ENCODE results near the gene JAK2. TPM values are rescaled to one million over a fixed set of nuclear protein-coding genes. Genes with fewer than 3 reads are reported as not detected.
"Not testable (repeated sequence)": the region's sequence is repeated elsewhere in the genome, so short reads cannot be mapped to it uniquely, and the experiment has no call there.

Gene JAK2
- 52.1 TPM for total RNA-seq
- 13.7 TPM for polyA plus RNA-seq

GRCh38 chr9:4984621-4985385 lies at the start of gene JAK2:
Gene JAK2, plus strand, starts transcription at chr9:4985272. Its CDS starts 36,716 bp downstream, at chr9:5021988.
- peak within 1 kb of the TSS; percentile 94 for H3K27ac ChIP-seq (ENCODE audit: low read depth)
- H3K4me1 ChIP-seq (ENCODE audit: insufficient read depth) = peaks cover 2% of the 10 kb centered on the region
- WGBS = under 1% methylated on average over 84 of the region's 84 CpGs
- peak; percentile 80 for DNase-seq (ENCODE audit: extremely low spot score)
- H3K4me3 ChIP-seq (ENCODE audit: low read depth, low read length) = peak within 1 kb of the TSS; percentile 91
- H3K36me3 ChIP-seq (ENCODE audit: insufficient read depth) = no peaks in the 10 kb centered on the region

- no peak overlapping the region for H3K27ac ChIP-seq (ENCODE audit: low read depth)
- no peaks in the 10 kb centered on the region for H3K4me1 ChIP-seq (ENCODE audit: insufficient read depth)
- H3K36me3 ChIP-seq (ENCODE audit: insufficient read depth) = no peaks in the 10 kb centered on the region
- no peak overlapping the region for H3K4me3 ChIP-seq (ENCODE audit: low read depth, low read length)
- 71% methylated on average over 3 of the region's 3 CpGs for whole genome bisulfite sequencing
- DNase-seq (ENCODE audit: extremely low spot score) = no peak
These were observed 48.8 kb upstream of the JAK2 start for GRCh38 chr9:4936277-4936676.

GRCh38 chr9:4936823-4937222 lies 48.2 kb upstream of the JAK2 start:
- WGBS = 95% methylated on average over 1 of the region's 1 CpG
- no peaks in the 10 kb centered on the region for H3K36me3 ChIP-seq (ENCODE audit: insufficient read depth)
- no peak for DNase-seq (ENCODE audit: extremely low spot score)
- H3K4me1 ChIP-seq (ENCODE audit: insufficient read depth) = no peaks in the 10 kb centered on the region
- peak overlapping the region; percentile 23 for H3K27ac ChIP-seq (ENCODE audit: low read depth)
- no peak overlapping the region for H3K4me3 ChIP-seq (ENCODE audit: low read depth, low read length)

GRCh38 chr9:4937446-4937845 lies 47.6 kb upstream of the JAK2 start:
- WGBS = 19% methylated on average over 1 of the region's 1 CpG
- DNase-seq (ENCODE audit: extremely low spot score) = no peak
- Histone ChIP-seq H3K4me3 (ENCODE audit: low read depth, low read length) (no peak overlapping the region), H3K27ac (ENCODE audit: low read depth) (no peak overlapping the region), H3K4me1 (ENCODE audit: insufficient read depth) (no peaks in the 10 kb centered on the region), H3K36me3 (ENCODE audit: insufficient read depth) (no peaks in the 10 kb centered on the region)

GRCh38 chr9:4938496-4938895 lies 46.6 kb upstream of the JAK2 start:
- Histone ChIP-seq H3K27ac (ENCODE audit: low read depth) (no peak overlapping the region), H3K4me3 (ENCODE audit: low read depth, low read length) (no peak overlapping the region), H3K36me3 (ENCODE audit: insufficient read depth) (no peaks in the 10 kb centered on the region), H3K4me1 (ENCODE audit: insufficient read depth) (no peaks in the 10 kb centered on the region)
- WGBS = 89% methylated on average over 1 of the region's 1 CpG
- no peak for DNase-seq (ENCODE audit: extremely low spot score)

- Histone ChIP-seq H3K36me3 (ENCODE audit: insufficient read depth) (no peaks in the 10 kb centered on the region), H3K27ac (ENCODE audit: low read depth) (no peak overlapping the region), H3K4me3 (ENCODE audit: low read depth, low read length) (no peak overlapping the region), H3K4me1 (ENCODE audit: insufficient read depth) (no peaks in the 10 kb centered on the region)
- DNase-seq (ENCODE audit: extremely low spot score) = no peak
- 75% methylated on average over 1 of the region's 1 CpG for WGBS
These were observed 45.9 kb upstream of the JAK2 start for GRCh38 chr9:4939118-4939561.

GRCh38 chr9:4942042-4942691 lies 42.9 kb upstream of the JAK2 start:
- H3K4me3 ChIP-seq (ENCODE audit: low read depth, low read length); H3K27ac ChIP-seq (ENCODE audit: low read depth); H3K36me3 ChIP-seq (ENCODE audit: insufficient read depth); H3K4me1 ChIP-seq (ENCODE audit: insufficient read depth); DNase-seq (ENCODE audit: extremely low spot score): not testable (repeated sequence)
- WGBS = 70% methylated on average over 7 of the region's 7 CpGs

- no peaks in the 10 kb centered on the region for H3K36me3 ChIP-seq (ENCODE audit: insufficient read depth)
- no peaks in the 10 kb centered on the region for H3K4me1 ChIP-seq (ENCODE audit: insufficient read depth)
- 91% methylated on average over 4 of the region's 4 CpGs for WGBS
- no peak overlapping the region for H3K4me3 ChIP-seq (ENCODE audit: low read depth, low read length)
- H3K27ac ChIP-seq (ENCODE audit: low read depth) = no peak overlapping the region
- no peak for DNase-seq (ENCODE audit: extremely low spot score)
These were observed 41.7 kb upstream of the JAK2 start for GRCh38 chr9:4943346-4943745.

GRCh38 chr9:4944431-4945211 lies 40.5 kb upstream of the JAK2 start:
- 88% methylated on average over 7 of the region's 7 CpGs for WGBS
- not testable (repeated sequence) for H3K36me3 ChIP-seq (ENCODE audit: insufficient read depth); H3K4me3 ChIP-seq (ENCODE audit: low read depth, low read length); H3K4me1 ChIP-seq (ENCODE audit: insufficient read depth); H3K27ac ChIP-seq (ENCODE audit: low read depth); DNase-seq (ENCODE audit: extremely low spot score)

GRCh38 chr9:4946937-4947336 lies 38.1 kb upstream of the JAK2 start:
- no peak overlapping the region for H3K4me3 ChIP-seq (ENCODE audit: low read depth, low read length)
- no peaks in the 10 kb centered on the region for H3K4me1 ChIP-seq (ENCODE audit: insufficient read depth)
- H3K36me3 ChIP-seq (ENCODE audit: insufficient read depth) = no peaks in the 10 kb centered on the region
- WGBS = 73% methylated on average over 1 of the region's 1 CpG
- H3K27ac ChIP-seq (ENCODE audit: low read depth) = no peak overlapping the region
- DNase-seq (ENCODE audit: extremely low spot score) = no peak

- DNase-seq (ENCODE audit: extremely low spot score) = no peak
- 90% methylated on average over 2 of the region's 2 CpGs for WGBS
- Histone ChIP-seq H3K36me3 (ENCODE audit: insufficient read depth) (no peaks in the 10 kb centered on the region), H3K27ac (ENCODE audit: low read depth) (no peak overlapping the region), H3K4me1 (ENCODE audit: insufficient read depth) (no peaks in the 10 kb centered on the region), H3K4me3 (ENCODE audit: low read depth, low read length) (no peak overlapping the region)
These were observed 29.2 kb upstream of the JAK2 start for GRCh38 chr9:4955836-4956235.

GRCh38 chr9:4959031-4959430 lies 26.0 kb upstream of the JAK2 start:
- WGBS = 85% methylated on average over 3 of the region's 3 CpGs
- no peaks in the 10 kb centered on the region for H3K4me1 ChIP-seq (ENCODE audit: insufficient read depth)
- no peaks in the 10 kb centered on the region for H3K36me3 ChIP-seq (ENCODE audit: insufficient read depth)
- no peak overlapping the region for H3K4me3 ChIP-seq (ENCODE audit: low read depth, low read length)
- no peak overlapping the region for H3K27ac ChIP-seq (ENCODE audit: low read depth)
- no peak for DNase-seq (ENCODE audit: extremely low spot score)

GRCh38 chr9:4962085-4962484 lies 23.0 kb upstream of the JAK2 start:
- WGBS = 83% methylated on average over 2 of the region's 2 CpGs
- no peak for DNase-seq (ENCODE audit: extremely low spot score)
- Histone ChIP-seq H3K36me3 (ENCODE audit: insufficient read depth) (no peaks in the 10 kb centered on the region), H3K27ac (ENCODE audit: low read depth) (no peak overlapping the region), H3K4me3 (ENCODE audit: low read depth, low read length) (no peak overlapping the region), H3K4me1 (ENCODE audit: insufficient read depth) (no peaks in the 10 kb centered on the region)

- Histone ChIP-seq H3K36me3 (ENCODE audit: insufficient read depth) (no peaks in the 10 kb centered on the region), H3K4me3 (ENCODE audit: low read depth, low read length) (no peak overlapping the region), H3K4me1 (ENCODE audit: insufficient read depth) (no peaks in the 10 kb centered on the region), H3K27ac (ENCODE audit: low read depth) (no peak overlapping the region)
- no peak for DNase-seq (ENCODE audit: extremely low spot score)
These were observed 20.5 kb upstream of the JAK2 start for GRCh38 chr9:4964540-4964939.
